Suprapubic skin (tissue), 4 donors: ENCODE measurements around the gene UTP18. TPM values are rescaled to one million over a fixed set of nuclear protein-coding genes. Genes with fewer than 3 reads are reported as not detected.
A peak's percentile ranks its signal among the peaks of the same experiment; 100 is the strongest.
"Not testable (repeated sequence)": the region's sequence is repeated elsewhere in the genome, so short reads cannot be mapped to it uniquely, and the experiment has no call there.

Experiments
- DNase-seq, 2 donors: peaks; one replicate each; pipeline ENCODE4 v3.0.0-alpha.2; 2019; ENCODE audit warnings: low spot score in 2 of 2
- H3K27ac ChIP-seq: fragments of 200-600 bp; sonication (generic); one replicate; pipeline ENCODE4 v1.5.1; 2019
- H3K27me3 ChIP-seq: fragments of 200-600 bp; sonication (generic); one replicate; pipeline ENCODE4 v1.5.1; 2019
- H3K36me3 ChIP-seq: fragments of 200-600 bp; sonication (generic); one replicate; pipeline ENCODE4 v1.5.1; 2019
- H3K4me1 ChIP-seq: fragments of 200-600 bp; sonication (generic); one replicate; pipeline ENCODE4 v1.5.1; 2019
- H3K4me3 ChIP-seq: fragments of 200-600 bp; sonication (generic); one replicate; pipeline ENCODE4 v1.5.1; 2019; ENCODE audit warnings: mild to moderate bottlenecking
- H3K9me3 ChIP-seq: fragments of 200-600 bp; sonication (generic); one replicate; pipeline ENCODE4 v1.5.1; 2019
- CTCF ChIP-seq, 2 donors: fragments of 200-600 bp in 1 of 2; fragments of 450-650 bp in 1 of 2; sonication (generic) in 1 of 2; IDR thresholded peaks; one replicate each; pipeline ENCODE4 v1.5.1; 2016 to 2019; ENCODE audit warnings: antibody characterized with exemption in 2 of 2, mild to moderate bottlenecking in 1 of 2, moderate library complexity in 1 of 2
- EP300 ChIP-seq: sonication (generic); formaldehyde crosslinking; IDR thresholded peaks from one replicate; pipeline ENCODE4 v1.6.1; 2017; ENCODE audit warnings: antibody characterized with exemption
- POLR2A ChIP-seq, 2 donors: fragments of 450-650 bp; IDR thresholded peaks; one replicate each; pipeline ENCODE4 v1.6.1; 2017; ENCODE audit warnings: antibody characterized with exemption in 2 of 2, mild to moderate bottlenecking in 2 of 2, moderate library complexity in 2 of 2
- POLR2AphosphoS5 ChIP-seq, 3 donors: sonication (generic); formaldehyde crosslinking; IDR thresholded peaks; one replicate each; pipeline ENCODE4 v1.6.1; 2017; ENCODE audit warnings: antibody characterized with exemption in 3 of 3
- WGBS: methylation state at CpG from one replicate; pipeline ENCODE4 v1.1.5; 2018; 5-methylcytosine and 5-hydroxymethylcytosine counted together
- total RNA-seq, 4 donors: library from RNA; depleted of rRNA; stranded (reverse); fragments of >200 nt; gene quantifications; one replicate each; pipeline ENCODE4 v1.1.0, GENCODE V29; 2016

UTP18 gene
- total RNA-seq, 4 donors from 2014 or later: 26.5 to 49.6 (median 45.1) TPM

DNA sequence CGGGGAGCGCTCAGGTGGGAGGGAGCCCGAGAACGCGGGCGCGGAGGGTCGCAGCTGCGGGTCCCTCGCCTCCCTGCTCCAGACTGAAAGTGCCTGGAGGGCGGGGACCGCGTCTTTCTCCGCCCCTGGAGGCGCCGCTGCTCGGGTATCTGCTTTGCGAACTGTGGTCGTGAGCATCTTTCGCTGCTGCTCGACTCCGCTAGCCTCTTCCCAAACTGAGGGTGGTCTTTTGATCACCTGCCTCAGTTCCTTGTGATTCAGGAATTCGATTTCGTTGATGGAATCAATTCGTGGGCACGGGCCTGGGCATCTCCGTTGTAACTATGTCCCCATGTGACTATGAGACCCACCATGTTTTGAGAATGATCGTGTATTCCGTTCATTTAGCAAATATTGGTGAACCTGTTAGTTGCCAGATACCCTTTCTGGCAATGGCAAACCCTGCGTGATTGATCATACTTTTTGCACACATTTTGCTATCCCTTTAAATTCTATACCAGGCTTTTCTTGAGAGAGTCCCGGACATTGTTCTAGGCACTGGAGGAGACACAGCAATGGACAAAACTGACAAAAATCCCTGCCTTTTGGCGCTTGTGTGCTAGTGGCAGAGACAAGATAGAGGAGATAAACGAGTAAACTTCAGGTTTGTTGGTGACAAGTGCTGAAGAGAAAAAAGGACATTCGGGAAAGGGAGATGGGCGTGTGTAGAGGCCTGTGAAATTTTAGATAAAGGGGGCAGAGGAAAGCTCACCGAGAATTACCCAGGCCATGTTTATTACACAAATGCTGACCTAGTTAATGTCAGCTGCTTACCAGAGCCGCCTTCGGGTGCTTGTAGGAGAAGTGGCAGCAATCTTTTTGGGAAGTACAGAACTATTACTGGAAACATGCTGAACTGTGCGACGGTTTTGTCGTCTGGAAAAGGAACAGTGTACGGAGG, 948 bp downstream of the UTP18 start:
- TF ChIP-seq CTCF (IDR thresholded peaks at IDR 0.05): no peak
- no peak for TF ChIP-seq POLR2A (IDR thresholded peaks at IDR 0.05)
- no peak for TF ChIP-seq POLR2AphosphoS5 (IDR thresholded peaks at IDR 0.05)
- no peak for TF ChIP-seq EP300
- Histone ChIP-seq H3K9me3 (no peaks in the 10 kb centered on the region), H3K27me3 (no peaks in the 10 kb centered on the region), H3K4me3 (peak overlapping the region; percentile 72), H3K36me3 (peaks cover 17% of the 10 kb centered on the region), H3K4me1 (peaks cover 52% of the 10 kb centered on the region), H3K27ac (peak overlapping the region; percentile 99)
- DNase-seq: no peak
- 13% methylated on average over 23 of the region's 42 CpGs for WGBS

DNA sequence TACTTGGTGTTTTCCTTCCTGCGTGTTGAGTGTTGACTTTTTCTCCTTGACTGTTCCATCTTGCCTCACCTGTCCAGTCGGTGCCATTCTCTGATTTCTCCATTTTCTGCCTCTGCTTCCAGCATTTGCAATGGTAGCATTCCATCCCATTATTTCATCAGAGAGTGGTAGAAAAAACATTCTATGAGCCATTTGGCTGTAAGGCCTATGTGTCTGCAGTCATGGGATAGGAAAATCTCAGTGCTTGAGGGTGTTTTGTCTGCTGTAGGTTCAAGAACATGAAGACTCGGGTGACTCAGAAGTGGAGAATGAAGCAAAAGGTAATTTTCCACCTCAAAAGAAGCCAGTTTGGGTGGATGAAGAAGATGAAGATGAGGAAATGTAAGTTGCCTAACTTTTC, 2.7 kb downstream of the UTP18 start:
- H3K4me1 ChIP-seq: peaks cover 35% of the 10 kb centered on the region
- TF ChIP-seq POLR2AphosphoS5 (IDR thresholded peaks at IDR 0.05) (no peak), CTCF (IDR thresholded peaks at IDR 0.05) (no peak), POLR2A (IDR thresholded peaks at IDR 0.05) (no peak), EP300 (no peak)
- H3K27me3 ChIP-seq: no peaks in the 10 kb centered on the region
- no peak overlapping the region for H3K4me3 ChIP-seq
- 86% methylated on average over 3 of the region's 3 CpGs for WGBS
- peaks cover 32% of the 10 kb centered on the region for H3K36me3 ChIP-seq
- H3K9me3 ChIP-seq: no peaks in the 10 kb centered on the region
- H3K27ac ChIP-seq: no peak overlapping the region
- DNase-seq: no peak

GRCh38 chr17:51264466-51264865, 4.1 kb downstream of the UTP18 start:
- H3K27me3 ChIP-seq, H3K9me3 ChIP-seq, DNase-seq, H3K27ac ChIP-seq, H3K4me3 ChIP-seq: not testable (repeated sequence)
- Histone ChIP-seq H3K4me1 (peaks cover 22% of the 10 kb centered on the region), H3K36me3 (peaks cover 44% of the 10 kb centered on the region)
- 81% methylated on average over 4 of the region's 4 CpGs for WGBS

DNA sequence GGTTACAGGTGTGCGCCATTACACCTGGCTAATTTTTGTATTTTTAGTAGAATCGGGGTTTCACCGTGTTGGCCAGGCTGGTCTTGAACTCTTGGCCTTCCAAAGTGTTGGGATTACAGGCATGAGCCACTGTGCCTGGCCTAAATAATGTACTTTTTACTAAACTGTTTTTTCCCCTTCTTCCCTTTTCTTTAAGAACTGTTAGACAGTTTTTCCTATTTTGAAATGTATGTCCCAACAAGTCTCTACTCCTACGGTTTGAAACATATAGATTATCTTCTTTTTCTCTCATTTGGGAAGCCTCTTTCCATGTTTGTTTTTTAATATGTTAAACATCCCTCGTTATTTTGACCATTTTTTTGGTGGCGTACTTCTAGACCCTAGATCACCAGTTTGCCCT, 9.6 kb downstream of the UTP18 start:
- no peaks in the 10 kb centered on the region for H3K27me3 ChIP-seq
- 97% methylated on average over 6 of the region's 6 CpGs for WGBS
- TF ChIP-seq POLR2AphosphoS5 (IDR thresholded peaks at IDR 0.05): no peak
- no peak for TF ChIP-seq CTCF (IDR thresholded peaks at IDR 0.05)
- peaks cover 91% of the 10 kb centered on the region for H3K36me3 ChIP-seq
- H3K27ac ChIP-seq: no peak overlapping the region
- H3K4me3 ChIP-seq: no peak overlapping the region
- H3K9me3 ChIP-seq: no peaks in the 10 kb centered on the region
- H3K4me1 ChIP-seq: no peaks in the 10 kb centered on the region
- DNase-seq: no peak

GRCh38 chr17:51270636-51271035, 10.3 kb downstream of the UTP18 start:
- TF ChIP-seq EP300 (no peak), CTCF (IDR thresholded peaks at IDR 0.05) (no peak), POLR2A (IDR thresholded peaks at IDR 0.05) (no peak), POLR2AphosphoS5 (IDR thresholded peaks at IDR 0.05) (no peak)
- H3K4me1 ChIP-seq: no peaks in the 10 kb centered on the region
- H3K9me3 ChIP-seq: no peaks in the 10 kb centered on the region
- DNase-seq: no peak
- 74% methylated on average over 1 of the region's 1 CpG for WGBS
- H3K27me3 ChIP-seq: no peaks in the 10 kb centered on the region
- no peak overlapping the region for H3K4me3 ChIP-seq
- H3K27ac ChIP-seq: no peak overlapping the region
- peaks cover 90% of the 10 kb centered on the region for H3K36me3 ChIP-seq
